ENCODE data around the gene KLF13. TPM values are rescaled to one million over a fixed set of nuclear protein-coding genes. Genes with fewer than 3 reads are reported as not detected.

The KLF13 gene
- total and polyA plus RNA-seq, 3 experiments from 2014 or later, result 109 to 147 (median 145) TPM

DNA sequence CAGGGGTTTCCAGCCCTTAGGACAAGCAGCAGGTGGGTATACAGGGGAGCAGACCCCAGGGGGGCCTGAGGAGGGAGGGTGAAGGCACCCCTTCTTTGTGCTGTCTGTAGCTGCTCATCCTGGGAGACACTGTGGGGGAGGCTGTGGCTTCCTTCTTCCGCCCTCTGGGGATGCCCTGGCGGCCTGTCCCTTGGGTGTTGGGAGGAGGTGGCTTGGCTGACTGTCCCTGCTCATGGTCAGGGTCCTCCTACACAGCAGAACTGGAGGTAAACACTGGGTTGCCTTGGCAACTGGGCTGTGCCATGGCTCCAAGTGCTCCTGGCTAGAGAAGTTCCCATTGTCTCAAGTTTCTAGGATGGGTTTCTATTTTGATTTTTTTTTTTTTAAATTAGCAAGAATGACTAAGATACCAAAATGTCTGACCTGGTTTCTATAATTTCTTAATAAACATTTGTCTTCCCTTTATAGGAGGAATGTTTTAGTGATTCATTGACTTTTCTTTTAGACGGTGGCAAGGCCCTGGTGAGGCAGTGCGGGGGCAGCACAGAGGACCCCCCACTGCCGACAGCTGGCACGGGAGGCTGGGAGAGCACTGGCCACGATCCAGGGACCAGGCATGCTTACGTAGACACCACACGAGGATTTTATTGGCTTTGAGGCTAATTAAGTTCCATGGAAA lies 12.4 kb downstream of the KLF13 start:
- H3K4me3 ChIP-seq (ENCODE audit: low read length), result peak overlapping the region; percentile 36
- H3K9me3 Mint-ChIP-seq, result no peaks in the 10 kb centered on the region
- no peaks in the 10 kb centered on the region for H3K27me3 ChIP-seq (ENCODE audit: insufficient read depth, low read length, poor library complexity, severe bottlenecking)
- peaks cover 6% of the 10 kb centered on the region for H3K36me3 ChIP-seq (ENCODE audit: insufficient read depth, low read length)
- POLR2A ChIA-PET, result interaction anchor here (0.5 to 1.3 kb wide), 5 partner anchors 9 to 101 kb away, joined by 3 read pairs; no protein-coding TSS in a partner anchor
- H3K27ac ChIP-seq (ENCODE audit: low read depth, low read length), result peak overlapping the region; percentile 1
- no peaks in the 10 kb centered on the region for H3K27me3 Mint-ChIP-seq
- DNase-seq, result peak in 3 of 5 donors; percentile 32 to 65 (median 40)
- peaks cover 96 to 100% (median 97%) of the 10 kb centered on the region in 3 donors for H3K4me1 Mint-ChIP-seq
- H3K27ac Mint-ChIP-seq, result peak overlapping the region; percentile 85 to 96 (median 90)
- H3K4me3 Mint-ChIP-seq, result peak overlapping the region; percentile 63 to 82 (median 71)
- no peaks in the 10 kb centered on the region for H3K9me3 ChIP-seq (ENCODE audit: low read length)
- peaks cover 98% of the 10 kb centered on the region for H3K4me1 ChIP-seq (ENCODE audit: insufficient read depth, low read length)
- H3K36me3 Mint-ChIP-seq, result peaks cover 0 to 58% (median 3%) of the 10 kb centered on the region in 3 donors
- CTCF ChIA-PET, result interaction anchor here (1.5 to 5.8 kb wide), 3 partner anchors 26 to 150 kb away, joined by 4 to 42 read pairs (median 7); no protein-coding TSS in a partner anchor

DNA sequence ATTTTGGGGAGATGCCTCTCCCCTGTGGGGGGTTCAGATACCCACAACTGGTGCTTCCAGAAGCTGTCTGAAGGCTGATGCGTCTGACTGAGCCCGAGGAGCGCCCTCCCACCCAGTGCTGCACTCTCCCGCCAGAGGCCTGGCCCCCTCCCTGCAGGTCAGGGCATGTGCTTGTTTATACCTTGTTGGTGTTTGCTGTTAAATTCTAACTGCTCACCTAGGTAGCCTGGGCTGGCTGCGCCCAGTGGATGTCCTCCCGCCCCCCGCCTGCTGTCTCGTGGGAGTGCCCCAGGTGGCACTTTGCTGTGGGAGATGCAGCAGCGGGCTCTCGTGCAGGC lies 12.9 kb downstream of the KLF13 start:
- Mint-ChIP-seq H3K27ac (peak overlapping the region in 6 of 8 donors; percentile 88 to 97 (median 93)), H3K27me3 (no peaks in the 10 kb centered on the region), H3K9me3 (no peaks in the 10 kb centered on the region), H3K4me3 (peak overlapping the region in 6 of 7 donors; percentile 67 to 84 (median 74)), H3K36me3 (peaks cover 0 to 59% (median 3%) of the 10 kb centered on the region in 3 donors), H3K4me1 (peaks cover 99 to 100% (median 100%) of the 10 kb centered on the region in 3 donors)
- DNase-seq, result no peak
- Histone ChIP-seq H3K9me3 (ENCODE audit: low read length) (no peaks in the 10 kb centered on the region), H3K27ac (ENCODE audit: low read depth, low read length) (peak overlapping the region; percentile 1), H3K36me3 (ENCODE audit: insufficient read depth, low read length) (peaks cover 6% of the 10 kb centered on the region), H3K4me1 (ENCODE audit: insufficient read depth, low read length) (peaks cover 99% of the 10 kb centered on the region), H3K27me3 (ENCODE audit: insufficient read depth, low read length, poor library complexity, severe bottlenecking) (no peaks in the 10 kb centered on the region), H3K4me3 (ENCODE audit: low read length) (no peak overlapping the region)
- ChIA-PET POLR2A (interaction anchor here (1.3 to 11.0 kb wide), 2 partner anchors 14 to 22 kb away, joined by 6 to 145 read pairs; partner anchors contain the start of gene KLF13), CTCF (interaction anchor here (1.1 to 5.8 kb wide), 3 partner anchors 13 to 150 kb away, joined by 3 to 42 read pairs (median 4); partner anchors contain the start of gene KLF13)

DNA sequence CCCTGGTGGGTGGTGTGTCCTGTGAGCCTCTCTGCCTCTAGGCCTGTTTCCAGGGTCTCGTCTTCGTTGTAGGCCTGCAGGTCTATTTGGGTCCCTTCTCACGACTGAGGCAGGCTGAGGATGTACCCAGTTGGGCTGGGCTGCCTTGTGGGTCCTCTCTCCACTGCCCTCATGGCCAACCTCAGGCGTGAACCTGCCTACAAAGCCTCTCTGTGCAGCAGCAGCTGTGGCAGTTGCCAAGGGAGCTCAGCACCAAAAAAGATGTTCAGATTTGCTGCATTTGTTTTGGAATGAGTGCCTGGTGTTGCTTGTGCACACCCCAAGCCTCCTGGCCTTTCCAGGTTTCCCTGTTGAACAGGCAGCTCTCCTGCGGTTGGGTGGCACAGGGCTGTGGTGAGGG lies 13.4 kb downstream of the KLF13 start:
- peak overlapping the region; percentile 62 to 90 (median 84) for H3K4me3 Mint-ChIP-seq
- ChIA-PET POLR2A (interaction anchor here (0.6 to 11.0 kb wide), 3 partner anchors 14 to 135 kb away, joined by 6 to 145 read pairs (median 6); partner anchors contain the start of gene KLF13), CTCF (interaction anchor here (1.0 to 5.8 kb wide), 4 partner anchors 14 to 134 kb away, joined by 3 to 42 read pairs (median 12); partner anchors contain the start of gene KLF13)
- H3K4me1 Mint-ChIP-seq, result peaks cover 99 to 100% (median 100%) of the 10 kb centered on the region in 3 donors
- peaks cover 0 to 2% (median 0%) of the 10 kb centered on the region in 5 donors for H3K9me3 Mint-ChIP-seq
- no peak for DNase-seq
- Histone ChIP-seq H3K27me3 (ENCODE audit: insufficient read depth, low read length, poor library complexity, severe bottlenecking) (no peaks in the 10 kb centered on the region), H3K9me3 (ENCODE audit: low read length) (no peaks in the 10 kb centered on the region), H3K4me3 (ENCODE audit: low read length) (no peak overlapping the region), H3K27ac (ENCODE audit: low read depth, low read length) (no peak overlapping the region), H3K4me1 (ENCODE audit: insufficient read depth, low read length) (peaks cover 99% of the 10 kb centered on the region), H3K36me3 (ENCODE audit: insufficient read depth, low read length) (peaks cover 6% of the 10 kb centered on the region)
- H3K27ac Mint-ChIP-seq, result peak overlapping the region in 7 of 8 donors; percentile 89 to 98 (median 94)
- peaks cover 0 to 54% (median 3%) of the 10 kb centered on the region in 3 donors for H3K36me3 Mint-ChIP-seq
- no peaks in the 10 kb centered on the region for H3K27me3 Mint-ChIP-seq

DNA sequence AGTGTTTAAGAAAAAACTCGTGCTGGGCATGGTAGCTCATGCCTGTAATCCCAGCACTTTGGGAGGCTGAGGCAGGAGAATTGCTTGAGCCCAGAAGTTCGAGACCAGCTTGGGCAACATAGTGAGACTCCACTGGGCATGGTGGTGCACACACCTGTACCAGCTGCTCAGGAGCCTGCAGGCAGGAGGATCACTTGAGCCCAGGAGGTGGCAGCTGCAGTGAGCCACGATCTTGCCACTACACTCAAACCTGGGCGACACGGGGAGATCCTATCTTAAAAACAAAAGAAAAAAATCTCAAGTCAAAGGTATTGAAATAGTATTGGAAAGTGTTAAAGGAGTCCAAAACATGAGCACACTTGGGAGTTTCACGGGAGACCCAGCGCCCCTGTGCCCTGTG lies 14.0 kb downstream of the KLF13 start:
- H3K27ac Mint-ChIP-seq, result peak overlapping the region; percentile 89 to 98 (median 94)
- H3K4me3 Mint-ChIP-seq, result peak overlapping the region; percentile 62 to 90 (median 84)
- ChIA-PET POLR2A (interaction anchor here (0.6 to 11.0 kb wide), 5 partner anchors 9 to 134 kb away, joined by 3 to 145 read pairs (median 6); partner anchors contain the start of gene KLF13), CTCF (interaction anchor here (1.0 to 5.8 kb wide), 5 partner anchors 14 to 133 kb away, joined by 3 to 42 read pairs (median 12); partner anchors contain the start of gene KLF13)
- Histone ChIP-seq H3K36me3 (ENCODE audit: insufficient read depth, low read length) (peaks cover 6% of the 10 kb centered on the region), H3K9me3 (ENCODE audit: low read length) (no peaks in the 10 kb centered on the region), H3K27me3 (ENCODE audit: insufficient read depth, low read length, poor library complexity, severe bottlenecking) (no peaks in the 10 kb centered on the region), H3K4me3 (ENCODE audit: low read length) (no peak overlapping the region), H3K4me1 (ENCODE audit: insufficient read depth, low read length) (peaks cover 100% of the 10 kb centered on the region), H3K27ac (ENCODE audit: low read depth, low read length) (no peak overlapping the region)
- DNase-seq, result no peak
- no peaks in the 10 kb centered on the region for H3K27me3 Mint-ChIP-seq
- peaks cover 97 to 100% (median 100%) of the 10 kb centered on the region in 3 donors for H3K4me1 Mint-ChIP-seq
- peaks cover 0 to 2% (median 0%) of the 10 kb centered on the region in 5 donors for H3K9me3 Mint-ChIP-seq
- H3K36me3 Mint-ChIP-seq, result peaks cover 0 to 51% (median 3%) of the 10 kb centered on the region in 3 donors

DNA sequence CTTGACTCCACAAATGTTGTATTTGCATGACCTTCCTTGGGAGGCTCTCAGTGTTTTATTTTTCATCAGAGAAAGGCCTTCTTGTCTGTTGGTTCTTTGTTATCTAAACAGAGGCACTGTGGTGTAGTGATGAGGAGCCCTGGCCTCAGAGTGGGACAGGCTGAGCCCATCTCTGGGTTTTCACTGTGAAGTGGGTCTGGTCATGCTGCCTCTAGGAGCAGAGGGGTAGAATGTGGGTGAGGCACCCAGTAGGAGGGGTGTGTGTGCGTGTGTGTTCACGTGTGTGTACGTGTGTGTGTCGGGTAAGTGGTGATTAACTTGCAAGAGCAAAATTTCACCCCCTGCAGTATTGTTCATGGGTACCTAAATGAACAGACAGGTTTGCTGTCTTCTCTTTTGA lies 14.4 kb downstream of the KLF13 start:
- Histone ChIP-seq H3K9me3 (ENCODE audit: low read length) (no peaks in the 10 kb centered on the region), H3K27me3 (ENCODE audit: insufficient read depth, low read length, poor library complexity, severe bottlenecking) (no peaks in the 10 kb centered on the region), H3K4me1 (ENCODE audit: insufficient read depth, low read length) (peaks cover 100% of the 10 kb centered on the region), H3K36me3 (ENCODE audit: insufficient read depth, low read length) (peaks cover 6% of the 10 kb centered on the region), H3K4me3 (ENCODE audit: low read length) (peak overlapping the region; percentile 31), H3K27ac (ENCODE audit: low read depth, low read length) (no peak overlapping the region)
- Mint-ChIP-seq H3K4me3 (peak overlapping the region; percentile 62 to 90 (median 84)), H3K4me1 (peaks cover 97 to 100% (median 100%) of the 10 kb centered on the region in 3 donors), H3K36me3 (peaks cover 0 to 51% (median 3%) of the 10 kb centered on the region in 3 donors), H3K27ac (peak overlapping the region; percentile 89 to 98 (median 94)), H3K27me3 (no peaks in the 10 kb centered on the region), H3K9me3 (peaks cover 0 to 2% (median 0%) of the 10 kb centered on the region in 5 donors)
- ChIA-PET POLR2A (interaction anchor here (0.6 to 11.0 kb wide), 4 partner anchors 8 to 21 kb away, joined by 3 to 145 read pairs (median 4); partner anchors contain the start of gene KLF13), CTCF (interaction anchor here (1.9 to 5.8 kb wide), 4 partner anchors 11 to 94 kb away, joined by 5 to 42 read pairs (median 16); no protein-coding TSS in a partner anchor)
- DNase-seq, result no peak

DNA sequence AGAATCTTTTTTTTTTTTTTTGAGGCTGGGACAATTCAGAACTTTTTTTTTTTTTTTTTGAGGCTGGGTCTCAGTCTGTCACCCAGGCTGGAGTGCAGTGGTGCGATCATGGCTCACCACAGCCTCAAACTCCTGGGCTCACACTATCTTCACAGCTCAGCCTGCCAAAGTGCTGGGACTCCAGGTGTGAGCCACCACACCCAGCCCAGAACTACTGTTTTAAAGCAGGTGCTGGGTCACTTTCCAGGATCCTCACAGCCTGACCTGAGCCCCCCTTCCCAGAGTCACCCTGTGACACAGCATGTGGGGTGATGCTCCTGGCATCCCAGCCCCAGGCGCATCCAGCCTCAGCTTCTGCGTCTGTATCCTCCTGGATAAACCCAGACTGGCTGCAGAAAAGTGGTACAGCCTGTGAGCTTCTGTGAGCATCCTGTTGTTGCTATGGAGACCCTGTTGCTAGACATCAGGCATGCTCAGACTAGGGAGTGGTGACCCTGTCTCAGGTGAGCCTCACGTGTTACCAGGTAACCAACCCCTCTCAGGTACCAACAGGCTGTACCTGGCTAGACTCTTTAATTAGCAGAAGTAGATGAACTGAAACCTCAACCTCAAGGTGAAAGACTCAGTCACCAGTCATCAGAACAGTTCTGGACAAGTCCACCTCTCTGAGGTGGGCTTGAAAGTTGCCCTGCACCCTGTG lies 15.0 kb downstream of the KLF13 start:
- Histone ChIP-seq H3K27me3 (ENCODE audit: insufficient read depth, low read length, poor library complexity, severe bottlenecking) (no peaks in the 10 kb centered on the region), H3K4me1 (ENCODE audit: insufficient read depth, low read length) (peaks cover 100% of the 10 kb centered on the region), H3K27ac (ENCODE audit: low read depth, low read length) (peak overlapping the region; percentile 32), H3K4me3 (ENCODE audit: low read length) (no peak overlapping the region), H3K36me3 (ENCODE audit: insufficient read depth, low read length) (peaks cover 6% of the 10 kb centered on the region), H3K9me3 (ENCODE audit: low read length) (no peaks in the 10 kb centered on the region)
- H3K4me1 Mint-ChIP-seq, result peaks cover 97 to 100% (median 100%) of the 10 kb centered on the region in 3 donors
- peak overlapping the region; percentile 76 to 92 (median 85) for H3K4me3 Mint-ChIP-seq
- peaks cover 0 to 52% (median 3%) of the 10 kb centered on the region in 3 donors for H3K36me3 Mint-ChIP-seq
- ChIA-PET CTCF (interaction anchor here (1.3 to 5.8 kb wide), 8 partner anchors 9 to 147 kb away, joined by 3 to 42 read pairs (median 6); no protein-coding TSS in a partner anchor), POLR2A (interaction anchor here (0.7 to 11.0 kb wide), 4 partner anchors 9 to 78 kb away, joined by 3 to 145 read pairs (median 4); no protein-coding TSS in a partner anchor)
- H3K27me3 Mint-ChIP-seq, result no peaks in the 10 kb centered on the region
- peaks cover 0 to 2% (median 0%) of the 10 kb centered on the region in 5 donors for H3K9me3 Mint-ChIP-seq
- peak in 4 of 5 donors; percentile 32 to 71 (median 66) for DNase-seq
- peak overlapping the region; percentile 89 to 98 (median 94) for H3K27ac Mint-ChIP-seq

DNA sequence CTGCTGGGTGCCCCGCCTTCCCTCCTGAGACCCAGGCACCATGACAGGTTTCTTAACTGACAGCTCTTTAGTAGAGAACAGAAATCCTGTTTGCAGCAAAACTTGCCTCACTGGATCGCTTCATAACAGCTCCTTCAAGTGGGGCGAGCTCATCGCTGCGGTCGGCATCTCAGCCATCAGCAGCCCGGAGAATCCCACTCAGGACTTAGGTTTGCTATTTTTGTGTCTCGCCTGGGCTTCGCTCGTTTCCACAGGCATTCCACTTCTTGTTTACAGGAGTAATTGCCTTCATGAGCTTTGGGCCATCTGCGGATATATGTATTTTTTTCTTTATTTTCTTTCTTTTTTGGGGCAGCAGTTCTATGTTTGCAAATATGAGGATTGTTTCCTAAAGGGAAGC lies 15.7 kb downstream of the KLF13 start:
- Histone ChIP-seq H3K36me3 (ENCODE audit: insufficient read depth, low read length) (peaks cover 6% of the 10 kb centered on the region), H3K4me3 (ENCODE audit: low read length) (no peak overlapping the region), H3K9me3 (ENCODE audit: low read length) (no peaks in the 10 kb centered on the region), H3K27me3 (ENCODE audit: insufficient read depth, low read length, poor library complexity, severe bottlenecking) (no peaks in the 10 kb centered on the region), H3K27ac (ENCODE audit: low read depth, low read length) (peak overlapping the region; percentile 32), H3K4me1 (ENCODE audit: insufficient read depth, low read length) (peaks cover 100% of the 10 kb centered on the region)
- H3K27me3 Mint-ChIP-seq, result no peaks in the 10 kb centered on the region
- CTCF ChIA-PET, result interaction anchor here (1.3 to 5.8 kb wide), 8 partner anchors 9 to 146 kb away, joined by 3 to 42 read pairs (median 6); no protein-coding TSS in a partner anchor
- H3K4me1 Mint-ChIP-seq, result peaks cover 99 to 100% (median 100%) of the 10 kb centered on the region in 3 donors
- H3K36me3 Mint-ChIP-seq, result peaks cover 0 to 49% (median 3%) of the 10 kb centered on the region in 3 donors
- peak overlapping the region; percentile 27 to 92 (median 87) for H3K4me3 Mint-ChIP-seq
- POLR2A ChIA-PET, result interaction anchor here (0.7 to 11.0 kb wide), 6 partner anchors 10 to 92 kb away, joined by 3 to 145 read pairs (median 4); no protein-coding TSS in a partner anchor
- H3K9me3 Mint-ChIP-seq, result peaks cover 0 to 2% (median 0%) of the 10 kb centered on the region in 5 donors
- no peak for DNase-seq
- peak overlapping the region; percentile 89 to 98 (median 94) for H3K27ac Mint-ChIP-seq
